ENCODE measurements around the gene ABCD3.

GRCh38 chr1:94512816-94513215 lies 94.6 kb downstream of the ABCD3 start:
- TF ChIP-seq RFX5 (IDR thresholded peaks at IDR 0.05; ENCODE audit: low read length) (no peak), POLR2AphosphoS5 (IDR thresholded peaks at IDR 0.05; ENCODE audit: low read depth, low read length) (no peak), NFIC (IDR thresholded peaks at IDR 0.05; ENCODE audit: borderline replicate concordance) (no peak), CTCF (IDR thresholded peaks at IDR 0.05) (no peak), TCF12 (IDR thresholded peaks at IDR 0.05) (no peak), EP300 (IDR thresholded peaks at IDR 0.05; ENCODE audit: borderline replicate concordance in 1 of 2, low read depth in 1 of 2, low read length in 1 of 2) (no peak), RAD21 (IDR thresholded peaks at IDR 0.05; ENCODE audit: low read length) (no peak), GABPA (IDR thresholded peaks at IDR 0.05; ENCODE audit: low read depth) (no peak), FOSL2 (IDR thresholded peaks at IDR 0.05; ENCODE audit: borderline replicate concordance, low read depth) (no peak), JUND (IDR thresholded peaks at IDR 0.05) (no peak), TAF1 (IDR thresholded peaks at IDR 0.05; ENCODE audit: borderline replicate concordance, low read depth, low read length) (no peak), EZH2phosphoT487 (IDR thresholded peaks at IDR 0.05; ENCODE audit: borderline replicate concordance, low read depth) (no peak)
